GM20431 (cell line): ENCODE results near the gene RASGEF1C.
"Not testable (repeated sequence)": the region's sequence is repeated elsewhere in the genome, so short reads cannot be mapped to it uniquely, and the experiment has no call there.

Experiments used
- in situ Hi-C: fragments of 300-500 bp; cut with MseI, MboI; formaldehyde crosslinking; loops from one replicate; pipeline ENCODE4 v1.15.0; 2020; ENCODE audit warnings: low sequenced_read_pairs; ENCODE audit not compliant: unreplicated experiment

Gene RASGEF1C

GRCh38 chr5:180093241-180093640, 115.8 kb downstream of the RASGEF1C start:
- in situ Hi-C loops, result no loop called here

GRCh38 chr5:180090769-180091546, 118.1 kb downstream of the RASGEF1C start:
- in situ Hi-C loops, result no loop called here

GRCh38 chr5:180090098-180090768, 118.8 kb downstream of the RASGEF1C start:
- in situ Hi-C loops, result no loop called here

- in situ Hi-C loops, result not testable (repeated sequence)
These were observed 119.4 kb downstream of the RASGEF1C start for GRCh38 chr5:180089628-180090027.

GRCh38 chr5:180088561-180088960, 120.5 kb downstream of the RASGEF1C start:
- in situ Hi-C loops, result no loop called here

GRCh38 chr5:180086816-180087399, 122.1 kb downstream of the RASGEF1C start:
- in situ Hi-C loops, result no loop called here

GRCh38 chr5:180085837-180086236, 123.2 kb downstream of the RASGEF1C start:
- in situ Hi-C loops, result no loop called here

GRCh38 chr5:180084638-180085561, 124.1 kb downstream of the RASGEF1C start:
- in situ Hi-C loops, result no loop called here

- in situ Hi-C loops, result no loop called here
These were observed 125.4 kb downstream of the RASGEF1C start for GRCh38 chr5:180083529-180084060.

GRCh38 chr5:180082633-180083420, 126.2 kb downstream of the RASGEF1C start:
- in situ Hi-C loops, result no loop called here

- in situ Hi-C loops, result no loop called here
These were observed 127.5 kb downstream of the RASGEF1C start for GRCh38 chr5:180081481-180081880.

GRCh38 chr5:180080486-180081280, 128.3 kb downstream of the RASGEF1C start:
- in situ Hi-C loops, result no loop called here

GRCh38 chr5:180079702-180080466, 129.1 kb downstream of the RASGEF1C start:
- in situ Hi-C loops, result no loop called here

GRCh38 chr5:180078348-180078747, 130.7 kb downstream of the RASGEF1C start:
- in situ Hi-C loops, result no loop called here

- in situ Hi-C loops, result no loop called here
These were observed 131.3 kb downstream of the RASGEF1C start for GRCh38 chr5:180077594-180078284.

GRCh38 chr5:180075703-180076102, 133.3 kb downstream of the RASGEF1C start:
- in situ Hi-C loops, result no loop called here

- in situ Hi-C loops, result no loop called here
These were observed 134.5 kb downstream of the RASGEF1C start for GRCh38 chr5:180074462-180074861.
